ENCODE results near the gene CALML3. TPM values are rescaled to one million over a fixed set of nuclear protein-coding genes. Genes with fewer than 3 reads are reported as not detected.

CALML3 gene
- total RNA-seq, 1 experiment from 2014 or later = not detected

DNA sequence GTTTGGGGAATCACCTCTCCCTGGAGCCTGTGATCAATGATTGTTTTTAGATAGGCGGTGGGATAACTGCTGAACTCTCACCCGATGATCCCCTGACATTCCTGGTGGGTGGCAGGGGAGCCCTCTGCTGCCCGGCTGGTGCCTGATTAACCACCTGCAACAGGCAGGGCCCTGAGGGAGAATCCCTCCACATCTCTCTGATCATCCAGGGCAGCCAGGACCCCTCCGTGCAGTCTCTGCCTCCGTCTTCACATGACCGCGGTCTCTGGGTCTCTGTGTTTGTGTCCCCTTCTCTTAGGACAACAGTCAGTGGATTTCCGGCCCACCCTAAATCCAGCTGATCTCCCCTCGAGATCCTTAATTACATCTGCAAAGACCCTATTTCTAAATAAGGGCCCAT lies 42.7 kb upstream of the CALML3 start:
- TF ChIP-seq, protein P1, sequence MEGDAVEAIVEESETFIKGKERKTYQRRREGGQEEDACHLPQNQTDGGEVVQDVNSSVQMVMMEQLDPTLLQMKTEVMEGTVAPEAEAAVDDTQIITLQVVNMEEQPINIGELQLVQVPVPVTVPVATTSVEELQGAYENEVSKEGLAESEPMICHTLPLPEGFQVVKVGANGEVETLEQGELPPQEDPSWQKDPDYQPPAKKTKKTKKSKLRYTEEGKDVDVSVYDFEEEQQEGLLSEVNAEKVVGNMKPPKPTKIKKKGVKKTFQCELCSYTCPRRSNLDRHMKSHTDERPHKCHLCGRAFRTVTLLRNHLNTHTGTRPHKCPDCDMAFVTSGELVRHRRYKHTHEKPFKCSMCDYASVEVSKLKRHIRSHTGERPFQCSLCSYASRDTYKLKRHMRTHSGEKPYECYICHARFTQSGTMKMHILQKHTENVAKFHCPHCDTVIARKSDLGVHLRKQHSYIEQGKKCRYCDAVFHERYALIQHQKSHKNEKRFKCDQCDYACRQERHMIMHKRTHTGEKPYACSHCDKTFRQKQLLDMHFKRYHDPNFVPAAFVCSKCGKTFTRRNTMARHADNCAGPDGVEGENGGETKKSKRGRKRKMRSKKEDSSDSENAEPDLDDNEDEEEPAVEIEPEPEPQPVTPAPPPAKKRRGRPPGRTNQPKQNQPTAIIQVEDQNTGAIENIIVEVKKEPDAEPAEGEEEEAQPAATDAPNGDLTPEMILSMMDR (conservative IDR thresholded peaks at IDR 0.05) = no peak

More for the DNA sequence above, 42.7 kb upstream of the CALML3 start:
- Histone ChIP-seq H3K27ac (ENCODE audit: insufficient read length, low read depth, low read length) (no peak overlapping the region), H4K20me1 (ENCODE audit: control insufficient read depth, insufficient read depth, insufficient read length) (no peaks in the 10 kb centered on the region), H3K14ac (ENCODE audit: insufficient read depth, low read length) (no peak overlapping the region), H3K18ac (ENCODE audit: insufficient read length, low read depth, low read length) (no peak overlapping the region), H4K8ac (replicated peaks; ENCODE audit: insufficient read length, low read depth, low read length) (no peak overlapping the region), H3T11ph (ENCODE audit: low read length) (no peak overlapping the region), H2BK5ac (ENCODE audit: insufficient read length, low read length) (no peak overlapping the region), H3K4me1 (ENCODE audit: insufficient read depth, low read length) (peaks cover 10% of the 10 kb centered on the region; the same call in 1 of the 2 replicates), H3K79me1 (ENCODE audit: insufficient read depth, low read depth, low read length, poor library complexity, severe bottlenecking) (no peaks in the 10 kb centered on the region), H3K4ac (ENCODE audit: low read depth, low read length) (no peak overlapping the region), H3K56ac (ENCODE audit: insufficient read length, low read depth, low read length) (no peak overlapping the region), H4K5ac (ENCODE audit: insufficient read length, low read depth, low read length) (no peak overlapping the region), H3K23me2 (ENCODE audit: insufficient read length, low read depth, low read length, poor library complexity, severe bottlenecking) (no peaks in the 10 kb centered on the region), H2BK12ac (ENCODE audit: insufficient read length, low read depth, low read length) (no peak overlapping the region), H3K79me2 (ENCODE audit: insufficient read depth, low read length) (no peaks in the 10 kb centered on the region), H3K9me3 (ENCODE audit: control insufficient read depth, low read depth, low read length) (no peaks in the 10 kb centered on the region), H2AFZ (ENCODE audit: low read length) (no peak overlapping the region), H2AK5ac (ENCODE audit: insufficient read length, low read length) (no peak overlapping the region), H3K23ac (ENCODE audit: insufficient read length, low read depth, low read length) (no peak overlapping the region), H2BK15ac (ENCODE audit: low read depth, low read length) (no peak overlapping the region), H3K27me3 (ENCODE audit: insufficient read depth, low read length) (no peaks in the 10 kb centered on the region), H3K4me2 (ENCODE audit: insufficient read depth, insufficient read length, low read length) (no peak overlapping the region), H2BK20ac (ENCODE audit: low read depth, low read length, poor library complexity, severe bottlenecking) (no peak overlapping the region), H2BK120ac (ENCODE audit: low read depth, low read length, poor library complexity, severe bottlenecking) (no peak overlapping the region), H4K91ac (ENCODE audit: insufficient read length, low read depth, low read length) (no peak overlapping the region), H3K9ac (ENCODE audit: extremely low read depth, insufficient read length, low read length) (no peak overlapping the region)
- H3K4me1 Mint-ChIP-seq = peaks cover 12 to 28% of the 10 kb centered on the region in 2 experiments
- peak overlapping the region in 1 of 3 experiments; percentile 87; a peak in 1 of 7 replicates for H3K27ac Mint-ChIP-seq
- H3K9me3 Mint-ChIP-seq = peaks cover 0 to 3% of the 10 kb centered on the region in 2 experiments; a peak in 2 of 5 replicates
- DNase-seq = no peak
- WGBS (ENCODE audit: extremely low coverage, insufficient read length, low lambda C conversion rate) = no CpG with 5 or more reads among the region's 9 CpGs
- no peak overlapping the region for H3K4me3 Mint-ChIP-seq
- peaks cover 3% of the 10 kb centered on the region for H3K27me3 Mint-ChIP-seq (ENCODE audit: low read depth)
- H3K36me3 Mint-ChIP-seq (ENCODE audit: insufficient read depth in 1 of 3, low read depth in 3 of 3) = no peaks in the 10 kb centered on the region; a peak in 1 of 7 replicates

All from H9 (cell line).